CD8-positive, alpha-beta memory T cell (primary cell): ENCODE results near the gene C2CD4C. TPM values are rescaled to one million over a fixed set of nuclear protein-coding genes. Genes with fewer than 3 reads are reported as not detected.
"Not testable (repeated sequence)": the region's sequence is repeated elsewhere in the genome, so short reads cannot be mapped to it uniquely, and the experiment has no call there.

ENCODE experiments used
- CTCF ChIA-PET: fragments of 350-600 bp; sonication (Branson Sonifier 250); formaldehyde crosslinking; loops from one replicate; lab custom pipeline; 2021; ENCODE audit warnings: antibody characterized with exemption; lab: Charles Lee
- POLR2A ChIA-PET: fragments of 350-600 bp; sonication (Branson Sonifier 250); formaldehyde crosslinking; loops from one replicate; lab custom pipeline; 2021; ENCODE audit warnings: antibody characterized with exemption; lab: Charles Lee
- DNase-seq, 5 donors: peaks; one replicate each; pipeline versions ENCODE4 v3.0.0 to v3.0.0-alpha.2; 2020 to 2022; ENCODE audit warnings: mixed read lengths in 1 of 5
- H3K27ac ChIP-seq: one replicate; pipeline ENCODE4 v1.7.0; 2013; ENCODE audit warnings: low read depth, mild to moderate bottlenecking, low read length, moderate library complexity
- H3K27me3 ChIP-seq: 2 replicates; pipeline ENCODE4 v1.7.0; 2013; ENCODE audit warnings: low read length, mild to moderate bottlenecking; ENCODE audit not compliant: insufficient read depth, poor library complexity, severe bottlenecking
- H3K36me3 ChIP-seq: 2 replicates; pipeline ENCODE4 v1.7.0; 2013; ENCODE audit warnings: mild to moderate bottlenecking, low read length, moderate library complexity; ENCODE audit not compliant: insufficient read depth
- H3K4me1 ChIP-seq: 2 replicates; pipeline ENCODE4 v1.7.0; 2013; ENCODE audit warnings: mild to moderate bottlenecking, low read length, moderate library complexity; ENCODE audit not compliant: insufficient read depth
- H3K4me3 ChIP-seq: 2 replicates; pipeline ENCODE4 v1.7.0; 2013; ENCODE audit warnings: mild to moderate bottlenecking, low read length
- H3K9me3 ChIP-seq: 2 replicates; pipeline ENCODE4 v1.7.0; 2013; ENCODE audit warnings: mild to moderate bottlenecking, low read length
- H3K27ac Mint-ChIP-seq, 8 donors: one replicate each; pipeline ENCODE4 v1.8.0; 2020 to 2021; ENCODE audit warnings: mixed read lengths in 8 of 8, mild to moderate bottlenecking in 6 of 8, inconsistent platforms in 3 of 8, moderate library complexity in 3 of 8
- H3K27me3 Mint-ChIP-seq, 2 donors: one replicate each; pipeline ENCODE4 v1.8.0; 2020 to 2021; ENCODE audit warnings: mixed read lengths in 2 of 2, mild to moderate bottlenecking in 1 of 2, moderate library complexity in 1 of 2
- H3K36me3 Mint-ChIP-seq, 3 donors: one replicate each; pipeline ENCODE4 v1.8.0; 2020 to 2021; ENCODE audit warnings: mixed read lengths in 3 of 3, inconsistent platforms in 1 of 3, mild to moderate bottlenecking in 1 of 3
- H3K4me1 Mint-ChIP-seq, 3 donors: one replicate each; pipeline ENCODE4 v1.8.0; 2020 to 2021; ENCODE audit warnings: mixed read lengths in 3 of 3, inconsistent platforms in 1 of 3, mild to moderate bottlenecking in 1 of 3
- H3K4me3 Mint-ChIP-seq, 7 donors: one replicate each; pipeline ENCODE4 v1.8.0; 2020 to 2021; ENCODE audit warnings: mixed read lengths in 7 of 7, mild to moderate bottlenecking in 6 of 7, moderate library complexity in 4 of 7, inconsistent platforms in 2 of 7
- H3K9me3 Mint-ChIP-seq, 5 donors: one replicate each; pipeline ENCODE4 v1.8.0; 2020 to 2022; ENCODE audit warnings: mixed read lengths in 5 of 5, mild to moderate bottlenecking in 3 of 5, moderate library complexity in 2 of 5, inconsistent platforms in 1 of 5
- polyA plus RNA-seq: library from polyadenylated mRNA; unstranded; fragments of 300-500 nt; fragmentation: Illumina TruSeq; gene quantifications from one replicate; pipeline ENCODE4 v1.2.3, GENCODE V29; 2021
- total RNA-seq, 2 experiments: library from RNA; stranded (reverse); gene quantifications; one replicate each; pipeline ENCODE4 v1.2.3, GENCODE V29; 2021

The C2CD4C gene
- total and polyA plus RNA-seq, 3 experiments from 2014 or later: not detected

DNA sequence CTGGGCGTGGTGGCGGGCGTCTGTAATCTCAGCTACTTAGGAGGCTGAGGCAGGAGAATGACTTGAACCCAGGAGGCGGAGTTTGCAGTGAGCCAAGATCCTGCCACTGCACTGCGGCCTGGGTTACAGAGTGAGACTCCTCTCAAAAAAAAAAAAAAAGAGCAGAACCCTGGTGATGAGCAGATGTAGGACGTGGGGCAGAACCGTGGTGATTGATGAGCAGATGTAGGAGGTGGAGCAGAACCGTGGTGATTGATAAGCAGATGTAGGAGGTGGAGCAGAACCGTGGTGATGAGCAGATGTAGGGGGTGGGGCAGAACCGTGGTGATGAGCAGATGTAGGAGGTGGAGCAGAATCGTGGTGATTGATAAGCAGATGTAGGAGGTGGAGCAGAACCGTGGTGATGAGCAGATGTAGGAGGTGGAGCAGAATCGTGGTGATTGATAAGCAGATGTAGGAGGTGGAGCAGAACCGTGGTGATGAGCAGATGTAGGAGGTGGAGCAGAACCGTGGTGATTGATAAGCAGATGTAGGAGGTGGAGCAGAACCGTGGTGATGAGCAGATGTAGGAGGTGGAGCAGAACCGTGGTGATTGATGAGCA lies 28.2 kb downstream of the C2CD4C start:
- Mint-ChIP-seq H3K4me3 (peak overlapping the region in 1 of 7 donors; percentile 66), H3K27me3 (peaks cover 28 to 49% of the 10 kb centered on the region in 2 donors), H3K4me1 (peaks cover 10 to 13% (median 13%) of the 10 kb centered on the region in 3 donors)
- CTCF ChIA-PET, H3K4me3 ChIP-seq, H3K27ac Mint-ChIP-seq, H3K36me3 ChIP-seq, H3K36me3 Mint-ChIP-seq, H3K9me3 ChIP-seq, H3K9me3 Mint-ChIP-seq, POLR2A ChIA-PET, H3K4me1 ChIP-seq, H3K27ac ChIP-seq: not testable (repeated sequence)
- peaks cover 13% of the 10 kb centered on the region for H3K27me3 ChIP-seq
- DNase-seq: peak in 1 of 5 donors; percentile 14

DNA sequence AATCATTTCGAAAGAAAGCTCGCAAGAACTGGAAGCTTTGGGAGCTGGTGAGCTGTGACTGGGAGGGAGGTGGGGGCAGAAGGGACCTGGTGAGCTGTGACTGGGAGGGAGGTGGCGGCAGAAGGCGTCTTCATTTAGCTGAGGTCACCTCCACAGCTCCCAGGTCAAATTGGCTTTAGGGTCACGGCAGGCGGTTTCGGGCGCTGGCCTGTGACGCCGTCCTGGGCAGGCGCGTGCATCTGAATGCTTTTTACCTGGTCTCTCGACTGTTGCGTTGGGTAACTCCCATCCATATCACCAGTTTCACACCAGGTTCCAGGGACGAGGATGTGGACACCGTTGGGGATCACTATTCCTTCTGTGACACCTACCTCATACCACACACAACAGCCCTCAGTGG lies 29.2 kb downstream of the C2CD4C start:
- H3K36me3 ChIP-seq: no peaks in the 10 kb centered on the region
- ChIA-PET POLR2A (no interaction called here), CTCF (no interaction called here)
- H3K4me3 ChIP-seq: no peak overlapping the region
- DNase-seq: peak in 1 of 5 donors; percentile 36
- H3K4me1 ChIP-seq: peaks cover 5% of the 10 kb centered on the region
- no peak overlapping the region for H3K4me3 Mint-ChIP-seq
- no peaks in the 10 kb centered on the region for H3K9me3 Mint-ChIP-seq
- peaks cover 0 to 2% (median 0%) of the 10 kb centered on the region in 3 donors for H3K36me3 Mint-ChIP-seq
- no peaks in the 10 kb centered on the region for H3K9me3 ChIP-seq
- H3K27ac Mint-ChIP-seq: no peak overlapping the region
- no peak overlapping the region for H3K27ac ChIP-seq
- peaks cover 10 to 13% (median 13%) of the 10 kb centered on the region in 3 donors for H3K4me1 Mint-ChIP-seq
- peaks cover 13% of the 10 kb centered on the region for H3K27me3 ChIP-seq
- H3K27me3 Mint-ChIP-seq: peaks cover 22 to 40% of the 10 kb centered on the region in 2 donors

GRCh38 chr19:378706-379105 lies 30.2 kb downstream of the C2CD4C start:
- H3K4me1 ChIP-seq: peaks cover 5% of the 10 kb centered on the region
- no peak overlapping the region for H3K27ac ChIP-seq
- H3K36me3 ChIP-seq: no peaks in the 10 kb centered on the region
- peaks cover 8% of the 10 kb centered on the region for H3K27me3 ChIP-seq
- ChIA-PET CTCF (no interaction called here), POLR2A (no interaction called here)
- H3K27me3 Mint-ChIP-seq: peaks cover 14 to 30% of the 10 kb centered on the region in 2 donors
- no peak overlapping the region for H3K27ac Mint-ChIP-seq
- H3K4me1 Mint-ChIP-seq: peaks cover 10 to 13% (median 13%) of the 10 kb centered on the region in 3 donors
- DNase-seq: no peak
- peaks cover 0 to 2% (median 0%) of the 10 kb centered on the region in 3 donors for H3K36me3 Mint-ChIP-seq
- no peaks in the 10 kb centered on the region for H3K9me3 ChIP-seq
- no peaks in the 10 kb centered on the region for H3K9me3 Mint-ChIP-seq
- no peak overlapping the region for H3K4me3 ChIP-seq
- no peak overlapping the region for H3K4me3 Mint-ChIP-seq

- Mint-ChIP-seq H3K9me3 (no peaks in the 10 kb centered on the region), H3K27ac (peak overlapping the region in 2 of 8 donors; percentile 19 to 36), H3K4me1 (peaks cover 6 to 9% (median 6%) of the 10 kb centered on the region in 3 donors), H3K4me3 (no peak overlapping the region), H3K36me3 (peaks cover 0 to 2% (median 0%) of the 10 kb centered on the region in 3 donors), H3K27me3 (peaks cover 9 to 25% of the 10 kb centered on the region in 2 donors)
- H3K9me3 ChIP-seq: no peaks in the 10 kb centered on the region
- peaks cover 1% of the 10 kb centered on the region for H3K27me3 ChIP-seq
- CTCF ChIA-PET: no interaction called here
- H3K4me1 ChIP-seq: peaks cover 5% of the 10 kb centered on the region
- no peak overlapping the region for H3K4me3 ChIP-seq
- no peak overlapping the region for H3K27ac ChIP-seq
- no peaks in the 10 kb centered on the region for H3K36me3 ChIP-seq
- POLR2A ChIA-PET: no interaction called here
- no peak for DNase-seq
These were observed 31.0 kb downstream of the C2CD4C start for GRCh38 chr19:377801-378581.

- H3K36me3 Mint-ChIP-seq: no peaks in the 10 kb centered on the region
- no peak overlapping the region for H3K27ac ChIP-seq
- peaks cover 10 to 37% of the 10 kb centered on the region in 2 donors for H3K27me3 Mint-ChIP-seq
- no peak overlapping the region for H3K4me3 ChIP-seq
- no peak overlapping the region for H3K4me3 Mint-ChIP-seq
- no peaks in the 10 kb centered on the region for H3K4me1 ChIP-seq
- ChIA-PET POLR2A (no interaction called here), CTCF (no interaction called here)
- no peaks in the 10 kb centered on the region for H3K36me3 ChIP-seq
- no peaks in the 10 kb centered on the region for H3K9me3 Mint-ChIP-seq
- H3K4me1 Mint-ChIP-seq: no peaks in the 10 kb centered on the region
- H3K27ac Mint-ChIP-seq: no peak overlapping the region
- no peaks in the 10 kb centered on the region for H3K9me3 ChIP-seq
- no peak for DNase-seq
- peaks cover 3% of the 10 kb centered on the region for H3K27me3 ChIP-seq
These were observed 32.9 kb downstream of the C2CD4C start for GRCh38 chr19:376111-376470.

- no peak overlapping the region for H3K4me3 Mint-ChIP-seq
- CTCF ChIA-PET: no interaction called here
- peaks cover 3% of the 10 kb centered on the region for H3K27me3 ChIP-seq
- no peaks in the 10 kb centered on the region for H3K4me1 Mint-ChIP-seq
- H3K36me3 Mint-ChIP-seq: no peaks in the 10 kb centered on the region
- H3K9me3 ChIP-seq: no peaks in the 10 kb centered on the region
- no peak overlapping the region for H3K27ac Mint-ChIP-seq
- H3K4me1 ChIP-seq: no peaks in the 10 kb centered on the region
- H3K27me3 Mint-ChIP-seq: peaks cover 10 to 38% of the 10 kb centered on the region in 2 donors
- POLR2A ChIA-PET: no interaction called here
- H3K9me3 Mint-ChIP-seq: no peaks in the 10 kb centered on the region
- DNase-seq: no peak
- H3K36me3 ChIP-seq: no peaks in the 10 kb centered on the region
- no peak overlapping the region for H3K27ac ChIP-seq
- no peak overlapping the region for H3K4me3 ChIP-seq
These were observed 33.4 kb downstream of the C2CD4C start for GRCh38 chr19:375395-376110.

DNA sequence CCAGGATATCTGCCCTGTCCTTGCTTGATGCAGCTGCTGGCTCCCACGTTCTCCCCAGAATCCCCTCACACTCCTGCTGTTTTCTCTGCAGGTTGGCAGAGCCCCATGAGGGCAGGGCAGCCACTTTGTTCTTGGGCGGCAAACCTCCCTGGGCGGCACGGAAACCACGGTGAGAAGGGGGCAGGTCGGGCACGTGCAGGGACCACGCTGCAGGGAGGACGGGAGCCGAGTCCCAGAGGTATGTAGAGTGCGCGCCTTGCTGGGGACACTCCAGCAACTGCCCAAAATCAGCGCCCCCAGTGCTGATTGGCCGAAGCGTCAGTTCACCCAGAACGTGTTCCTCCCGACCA lies 34.1 kb downstream of the C2CD4C start:
- POLR2A ChIA-PET: no interaction called here
- H3K9me3 Mint-ChIP-seq: no peaks in the 10 kb centered on the region
- DNase-seq: no peak
- H3K4me3 ChIP-seq: no peak overlapping the region
- H3K36me3 Mint-ChIP-seq: no peaks in the 10 kb centered on the region
- peaks cover 10 to 36% of the 10 kb centered on the region in 2 donors for H3K27me3 Mint-ChIP-seq
- H3K4me1 Mint-ChIP-seq: no peaks in the 10 kb centered on the region
- H3K27ac ChIP-seq: no peak overlapping the region
- CTCF ChIA-PET: no interaction called here
- H3K27ac Mint-ChIP-seq: no peak overlapping the region
- H3K9me3 ChIP-seq: no peaks in the 10 kb centered on the region
- H3K4me1 ChIP-seq: no peaks in the 10 kb centered on the region
- peaks cover 3% of the 10 kb centered on the region for H3K27me3 ChIP-seq
- H3K36me3 ChIP-seq: no peaks in the 10 kb centered on the region
- H3K4me3 Mint-ChIP-seq: no peak overlapping the region
